ENCODE data around the gene TMEM229A.

Gene TMEM229A

GRCh38 chr7:124057872-124058271 is 25.0 kb upstream of the TMEM229A start:
- no peaks in the 10 kb centered on the region for H3K9me3 ChIP-seq (ENCODE audit: control insufficient read depth, insufficient read depth, low read depth, low read length)
- no peaks in the 10 kb centered on the region for H3K36me3 ChIP-seq (ENCODE audit: control insufficient read depth in 2 of 2, insufficient read depth in 1 of 2, low read length in 2 of 2)
- H3K4me3 ChIP-seq (ENCODE audit: low read depth, low read length), result no peak overlapping the region
- no peaks in the 10 kb centered on the region for H3K4me1 ChIP-seq (ENCODE audit: control insufficient read depth, insufficient read depth, low read length)
- ChIA-PET POLR2A (no interaction called here), CTCF (no interaction called here)
- no peak overlapping the region for H3K27ac ChIP-seq (ENCODE audit: extremely low read depth, low read depth, low read length)
- TF ChIP-seq ZNF248 (tag by site-specific recombination; IDR thresholded peaks at IDR 0.05) (no peak), SP2 (tag by site-specific recombination; IDR thresholded peaks at IDR 0.05) (no peak), ZNF280C (tag by site-specific recombination; IDR thresholded peaks at IDR 0.05) (no peak), KLF7 (tag by site-specific recombination; IDR thresholded peaks at IDR 0.05; ENCODE audit: borderline replicate concordance) (no peak), KLF1 (tag by site-specific recombination; IDR thresholded peaks at IDR 0.05) (no peak), ZNF837 (tag by site-specific recombination; IDR thresholded peaks at IDR 0.05) (no peak)
- TF ChIP-seq, protein P1, sequence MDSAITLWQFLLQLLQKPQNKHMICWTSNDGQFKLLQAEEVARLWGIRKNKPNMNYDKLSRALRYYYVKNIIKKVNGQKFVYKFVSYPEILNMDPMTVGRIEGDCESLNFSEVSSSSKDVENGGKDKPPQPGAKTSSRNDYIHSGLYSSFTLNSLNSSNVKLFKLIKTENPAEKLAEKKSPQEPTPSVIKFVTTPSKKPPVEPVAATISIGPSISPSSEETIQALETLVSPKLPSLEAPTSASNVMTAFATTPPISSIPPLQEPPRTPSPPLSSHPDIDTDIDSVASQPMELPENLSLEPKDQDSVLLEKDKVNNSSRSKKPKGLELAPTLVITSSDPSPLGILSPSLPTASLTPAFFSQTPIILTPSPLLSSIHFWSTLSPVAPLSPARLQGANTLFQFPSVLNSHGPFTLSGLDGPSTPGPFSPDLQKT (IDR thresholded peaks at IDR 0.05; ENCODE audit: borderline replicate concordance, low read depth, low read length), result no peak
- TF ChIP-seq, protein P2, sequence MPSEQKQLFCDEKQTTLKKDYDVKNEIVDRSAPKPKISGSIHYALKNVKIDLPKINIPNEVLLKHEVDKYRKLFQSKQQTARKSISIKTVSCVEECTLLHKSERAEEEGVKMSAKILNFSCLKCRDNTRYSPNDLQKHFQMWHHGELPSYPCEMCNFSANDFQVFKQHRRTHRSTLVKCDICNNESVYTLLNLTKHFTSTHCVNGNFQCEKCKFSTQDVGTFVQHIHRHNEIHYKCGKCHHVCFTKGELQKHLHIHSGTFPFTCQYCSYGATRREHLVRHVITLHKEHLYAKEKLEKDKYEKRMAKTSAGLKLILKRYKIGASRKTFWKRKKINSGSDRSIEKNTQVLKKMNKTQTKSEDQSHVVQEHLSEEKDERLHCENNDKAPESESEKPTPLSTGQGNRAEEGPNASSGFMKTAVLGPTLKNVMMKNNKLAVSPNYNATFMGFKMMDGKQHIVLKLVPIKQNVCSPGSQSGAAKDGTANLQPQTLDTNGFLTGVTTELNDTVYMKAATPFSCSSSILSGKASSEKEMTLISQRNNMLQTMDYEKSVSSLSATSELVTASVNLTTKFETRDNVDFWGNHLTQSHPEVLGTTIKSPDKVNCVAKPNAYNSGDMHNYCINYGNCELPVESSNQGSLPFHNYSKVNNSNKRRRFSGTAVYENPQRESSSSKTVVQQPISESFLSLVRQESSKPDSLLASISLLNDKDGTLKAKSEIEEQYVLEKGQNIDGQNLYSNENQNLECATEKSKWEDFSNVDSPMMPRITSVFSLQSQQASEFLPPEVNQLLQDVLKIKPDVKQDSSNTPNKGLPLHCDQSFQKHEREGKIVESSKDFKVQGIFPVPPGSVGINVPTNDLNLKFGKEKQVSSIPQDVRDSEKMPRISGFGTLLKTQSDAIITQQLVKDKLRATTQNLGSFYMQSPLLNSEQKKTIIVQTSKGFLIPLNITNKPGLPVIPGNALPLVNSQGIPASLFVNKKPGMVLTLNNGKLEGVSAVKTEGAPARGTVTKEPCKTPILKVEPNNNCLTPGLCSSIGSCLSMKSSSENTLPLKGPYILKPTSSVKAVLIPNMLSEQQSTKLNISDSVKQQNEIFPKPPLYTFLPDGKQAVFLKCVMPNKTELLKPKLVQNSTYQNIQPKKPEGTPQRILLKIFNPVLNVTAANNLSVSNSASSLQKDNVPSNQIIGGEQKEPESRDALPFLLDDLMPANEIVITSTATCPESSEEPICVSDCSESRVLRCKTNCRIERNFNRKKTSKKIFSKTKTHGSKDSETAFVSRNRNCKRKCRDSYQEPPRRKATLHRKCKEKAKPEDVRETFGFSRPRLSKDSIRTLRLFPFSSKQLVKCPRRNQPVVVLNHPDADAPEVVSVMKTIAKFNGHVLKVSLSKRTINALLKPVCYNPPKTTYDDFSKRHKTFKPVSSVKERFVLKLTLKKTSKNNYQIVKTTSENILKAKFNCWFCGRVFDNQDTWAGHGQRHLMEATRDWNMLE (tag by site-specific recombination; conservative IDR thresholded peaks at IDR 0.05; ENCODE audit: low read depth), result no peak

DNA sequence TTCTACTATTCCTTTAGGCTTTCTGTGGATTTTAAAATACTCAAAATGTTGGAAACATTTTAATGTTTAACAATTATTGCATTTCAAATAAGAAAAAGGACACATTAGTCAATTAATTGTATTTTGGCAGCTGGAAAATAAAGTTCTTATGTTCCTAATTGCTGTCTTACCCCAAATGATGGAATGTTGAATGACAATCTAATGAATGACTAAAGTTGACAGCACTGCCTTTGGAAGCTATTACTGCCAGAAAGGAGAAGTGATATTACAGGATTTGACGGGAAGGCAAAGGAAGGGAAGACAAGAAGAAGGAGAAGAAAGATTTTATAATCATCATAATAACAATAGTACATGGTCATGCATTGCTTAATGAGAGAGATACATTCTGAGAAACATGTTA is 23.4 kb upstream of the TMEM229A start:
- no peak for TF ChIP-seq ZNF629 (tag by site-specific recombination; IDR thresholded peaks at IDR 0.05)
- no peak for TF ChIP-seq AEBP2 (tag by site-specific recombination; IDR thresholded peaks at IDR 0.05; ENCODE audit: borderline replicate concordance)
- no peak for TF ChIP-seq ZNF266 (tag by site-specific recombination; IDR thresholded peaks at IDR 0.05; ENCODE audit: low read depth)
- Histone ChIP-seq H3K36me3 (ENCODE audit: control insufficient read depth in 2 of 2, insufficient read depth in 1 of 2, low read length in 2 of 2) (no peaks in the 10 kb centered on the region), H3K4me1 (ENCODE audit: control insufficient read depth, insufficient read depth, low read length) (no peaks in the 10 kb centered on the region), H3K27ac (ENCODE audit: extremely low read depth, low read depth, low read length) (no peak overlapping the region), H3K4me3 (ENCODE audit: low read depth, low read length) (no peak overlapping the region), H3K9me3 (ENCODE audit: control insufficient read depth, insufficient read depth, low read depth, low read length) (no peaks in the 10 kb centered on the region)
- CTCF ChIA-PET, result no interaction called here
- POLR2A ChIA-PET, result no interaction called here
